ENCODE measurements around the gene UMAD1.

- TF ChIP-seq ARNTL (CRISPR knock-in tag; IDR thresholded peaks at IDR 0.05; ENCODE audit: borderline replicate concordance, low read depth) (no peak), RARB (CRISPR knock-in tag; IDR thresholded peaks at IDR 0.05) (no peak), PATZ1 (CRISPR knock-in tag; IDR thresholded peaks at IDR 0.05; ENCODE audit: borderline replicate concordance) (no peak), PPARA (CRISPR knock-in tag; IDR thresholded peaks at IDR 0.05; ENCODE audit: borderline replicate concordance) (no peak), ZNF565 (CRISPR knock-in tag; conservative IDR thresholded peaks at IDR 0.05; ENCODE audit: low read depth) (no peak), ISL1 (CRISPR knock-in tag; IDR thresholded peaks at IDR 0.05) (no peak), GLIS3 (CRISPR knock-in tag; IDR thresholded peaks at IDR 0.05) (no peak), OSR1 (CRISPR knock-in tag; IDR thresholded peaks at IDR 0.05) (no peak)
Measured at GRCh38 chr7:7913504-7913903, 273.0 kb downstream of the UMAD1 start.

Measured in SK-N-SH treated with all-trans-retinoic acid at 6 μM for 48 hours (cell line).